CD14-positive monocyte (primary cell): ENCODE measurements around the gene TM7SF3. TPM values are rescaled to one million over a fixed set of nuclear protein-coding genes. Genes with fewer than 3 reads are reported as not detected.

ENCODE experiments used
- DNase-seq, 3 donors: peaks; one replicate each; pipeline ENCODE4 v3.0.0-alpha.2; 2011 to 2022
- H2AFZ ChIP-seq: 2 replicates; pipeline ENCODE4 v1.6.0; 2012; ENCODE audit warnings: mild to moderate bottlenecking, low read depth, low read length, inconsistent platforms; ENCODE audit not compliant: insufficient read depth, poor library complexity, severe bottlenecking
- H3K27ac ChIP-seq, 2 donors: 1 replicate in 1 of 2; 2 replicates in 1 of 2; pipeline ENCODE4 v1.5.1; 2012 to 2013; ENCODE audit warnings: low read length in 2 of 2, control low read depth in 1 of 2, inconsistent platforms in 1 of 2, low read depth in 1 of 2, mild to moderate bottlenecking in 1 of 2
- H3K27me3 ChIP-seq, 2 donors: one replicate each; pipeline versions ENCODE4 v1.6.0 to v1.6.1; 2011 to 2013; ENCODE audit warnings: low read length in 2 of 2; ENCODE audit not compliant: control insufficient read depth in 2 of 2, insufficient read depth in 2 of 2
- H3K36me3 ChIP-seq, 2 donors: replicated peaks in 1 of 2; 1 replicate in 1 of 2; 2 replicates in 1 of 2; pipeline versions ENCODE4 v1.5.1 to v1.6.1; 2012 to 2013; ENCODE audit warnings: low read length in 2 of 2, control low read depth in 1 of 2, inconsistent platforms in 1 of 2, mild to moderate bottlenecking in 1 of 2; ENCODE audit not compliant: insufficient read depth in 2 of 2, control insufficient read depth in 1 of 2
- H3K4me1 ChIP-seq, 2 donors: 1 replicate in 1 of 2; 2 replicates in 1 of 2; pipeline versions ENCODE4 v1.5.1 to v1.6.1; 2012 to 2013; ENCODE audit warnings: low read length in 2 of 2, control low read depth in 1 of 2, inconsistent platforms in 1 of 2, mild to moderate bottlenecking in 1 of 2, moderate library complexity in 1 of 2; ENCODE audit not compliant: insufficient read depth in 2 of 2, control insufficient read depth in 1 of 2
- H3K4me2 ChIP-seq: replicated peaks from 2 replicates; pipeline ENCODE3; 2012; ENCODE audit warnings: low read length, moderate library complexity, mild to moderate bottlenecking; ENCODE audit not compliant: poor library complexity, severe bottlenecking; ENCODE audit errors: extremely low read depth
- H3K4me3 ChIP-seq, 3 experiments: fragments of 200-600 bp in 1 of 3; sonication (generic) in 1 of 3; replicated peaks in 1 of 3; 1 replicate in 2 of 3; 2 replicates in 1 of 3; pipeline ENCODE4 v1.5.1; 2011 to 2013; ENCODE audit warnings: low read length in 3 of 3, mild to moderate bottlenecking in 3 of 3, control low read depth in 2 of 3, low read depth in 2 of 3, inconsistent platforms in 1 of 3, moderate library complexity in 1 of 3
- H3K79me2 ChIP-seq: 2 replicates; pipeline ENCODE4 v1.6.0; 2012; ENCODE audit warnings: mild to moderate bottlenecking, control low read depth, inconsistent platforms, low read length, moderate library complexity; ENCODE audit not compliant: insufficient read depth
- H3K9ac ChIP-seq: 2 replicates; pipeline ENCODE4 v1.6.0; 2017; ENCODE audit warnings: low read length, mild to moderate bottlenecking; ENCODE audit not compliant: insufficient read depth, poor library complexity, severe bottlenecking
- H3K9me3 ChIP-seq, 2 donors: replicated peaks in 1 of 2; 1 replicate in 1 of 2; 2 replicates in 1 of 2; pipeline versions ENCODE4 v1.5.1 to v1.6.1; 2012 to 2013; ENCODE audit warnings: low read length in 2 of 2, control low read depth in 1 of 2; ENCODE audit not compliant: control insufficient read depth in 1 of 2, insufficient read depth in 1 of 2
- H4K20me1 ChIP-seq: 2 replicates; pipeline ENCODE4 v1.6.0; 2012; ENCODE audit warnings: mild to moderate bottlenecking, low read length, control low read depth, moderate library complexity; ENCODE audit not compliant: insufficient read depth
- H3K27ac Mint-ChIP-seq, 7 donors: one replicate each; pipeline ENCODE4 v1.8.0; 2020; ENCODE audit warnings: mild to moderate bottlenecking in 7 of 7, mixed read lengths in 7 of 7, moderate library complexity in 6 of 7, inconsistent platforms in 2 of 7
- H3K27me3 Mint-ChIP-seq, 3 donors: one replicate each; pipeline ENCODE4 v1.8.0; 2021 to 2022; ENCODE audit warnings: low read depth in 3 of 3, mild to moderate bottlenecking in 3 of 3, mixed read lengths in 3 of 3, moderate library complexity in 3 of 3, inconsistent platforms in 1 of 3
- H3K36me3 Mint-ChIP-seq, 2 donors: one replicate each; pipeline ENCODE4 v1.8.0; 2020; ENCODE audit warnings: mixed read lengths in 2 of 2, inconsistent platforms in 1 of 2, mild to moderate bottlenecking in 1 of 2
- H3K4me1 Mint-ChIP-seq: one replicate; pipeline ENCODE4 v1.8.0; 2020; ENCODE audit warnings: mild to moderate bottlenecking, mixed read lengths
- H3K4me3 Mint-ChIP-seq, 2 donors: one replicate each; pipeline ENCODE4 v1.8.0; 2020; ENCODE audit warnings: mild to moderate bottlenecking in 2 of 2, mixed read lengths in 2 of 2, moderate library complexity in 1 of 2
- H3K9me3 Mint-ChIP-seq, 7 donors: one replicate each; pipeline ENCODE4 v1.8.0; 2020 to 2022; ENCODE audit warnings: mixed read lengths in 7 of 7, mild to moderate bottlenecking in 6 of 7, moderate library complexity in 6 of 7, inconsistent platforms in 2 of 7
- CTCF ChIP-seq: fragments of 200-600 bp; IDR thresholded peaks from one replicate; pipeline ENCODE4 v1.8.0; 2022; ENCODE audit warnings: antibody characterized with exemption, mild to moderate bottlenecking
- WGBS: methylation state at CpG from one replicate; pipeline ENCODE4 v1.1.5; 2013; ENCODE audit warnings: missing lambda C conversion rate; ENCODE audit not compliant: insufficient coverage; 5-methylcytosine and 5-hydroxymethylcytosine counted together
- intact Hi-C, 2 donors: fragments of 100-400 bp; cut with micrococcal nuclease; formaldehyde crosslinking; loops; one replicate each; pipeline versions ENCODE4 v1.15.0 to v1.15.1; 2023
- polyA plus RNA-seq, 3 donors: library from polyadenylated mRNA; depleted of rRNA in 1 of 3; unstranded in 2 of 3; stranded (reverse) in 1 of 3; fragments of 300-500 nt in 2 of 3; fragments of >200 nt in 1 of 3; fragmentation: Illumina TruSeq in 2 of 3; gene quantifications; 1 replicate in 2 of 3; 2 replicates in 1 of 3; pipeline ENCODE4 v1.2.3, GENCODE V29; 2012 to 2021

The TM7SF3 gene
- polyA plus RNA-seq, 3 donors = 36.3 to 85.9 (median 71.7) TPM

GRCh38 chr12:26937863-26938700 is 76.1 kb downstream of the TM7SF3 start, which contains the start of the genes FGFR1OP2 and INTS13:
Gene FGFR1OP2, plus strand, starts transcription at chr12:26938470. Its CDS starts 15,689 bp downstream, at chr12:26954159.
Gene INTS13, minus strand, starts transcription at chr12:26937981. Its CDS starts 1,178 bp downstream, at chr12:26936803.
- H3K9me3 Mint-ChIP-seq = peaks cover 0 to 3% (median 0%) of the 10 kb centered on the region in 7 donors
- WGBS = 0% methylated on average over 50 of the region's 69 CpGs

More at GRCh38 chr12:26937863-26938700, 76.1 kb downstream of the TM7SF3 start, which contains the start of the genes FGFR1OP2 and INTS13:
- TF ChIP-seq CTCF = no peak
- peak within 1 kb of the TSS; percentile 96 to 98 for H3K4me3 Mint-ChIP-seq
- Histone ChIP-seq H3K9me3 (no peaks in the 10 kb centered on the region), H3K4me3 (peak within 1 kb of the TSS; percentile 80 to 93 (median 90)), H4K20me1 (peaks cover 32% of the 10 kb centered on the region), H3K79me2 (peaks cover 92% of the 10 kb centered on the region), H3K36me3 (peaks cover 0 to 4% of the 10 kb centered on the region in 2 donors), H3K9ac (peak within 1 kb of the TSS; percentile 95), H3K4me1 (peaks cover 39 to 58% of the 10 kb centered on the region in 2 donors), H3K27me3 (no peaks in the 10 kb centered on the region), H3K4me2 (peak within 1 kb of the TSS; percentile 89), H2AFZ (peak within 1 kb of the TSS; percentile 85), H3K27ac (peak within 1 kb of the TSS; percentile 92 to 93)
- peak within 1 kb of the TSS; percentile 97 to 100 (median 100) for H3K27ac Mint-ChIP-seq
- DNase-seq = peak; percentile 98 to 99 (median 98)
- peaks cover 0 to 2% (median 0%) of the 10 kb centered on the region in 3 donors for H3K27me3 Mint-ChIP-seq
- peaks cover 57% of the 10 kb centered on the region for H3K4me1 Mint-ChIP-seq
- intact Hi-C loops = loop anchor here (2.0 to 5.0 kb wide), 4 partner anchors 15 to 106 kb away; partner anchors contain the start of genes TM7SF3 (in 2 of the 2) and ITPR2 (in 1 of the 2)
- H3K36me3 Mint-ChIP-seq = peaks cover 6 to 7% of the 10 kb centered on the region in 2 donors
